ENCODE measurements around the gene STK40. TPM values are rescaled to one million over a fixed set of nuclear protein-coding genes. Genes with fewer than 3 reads are reported as not detected.

Gene STK40
- total RNA-seq, 2 experiments from 2014 or later, result 41.2 to 44.4 TPM

- TF ChIP-seq CTCF (IDR thresholded peaks at IDR 0.05), result no peak
- Mint-ChIP-seq H3K9me3 (no peaks in the 10 kb centered on the region), H3K27ac (peak overlapping the region; percentile 99), H3K4me1 (ENCODE audit: low read depth) (peaks cover 29% of the 10 kb centered on the region), H3K36me3 (ENCODE audit: low read depth) (peaks cover 19% of the 10 kb centered on the region), H3K4me3 (peak overlapping the region; percentile 84), H3K27me3 (no peaks in the 10 kb centered on the region)
- ChIA-PET CTCF (interaction anchor here (0.7 to 6.2 kb wide), 6 partner anchors 10 to 248 kb away, joined by 3 to 29 read pairs (median 10); partner anchors contain the start of gene TRAPPC3), POLR2A (interaction anchor here (0.9 to 6.3 kb wide), 12 partner anchors 8 to 240 kb away, joined by 3 to 119 read pairs (median 4); partner anchors contain the start of genes EVA1B and STK40)
- DNase-seq (peak; percentile 53), ATAC-seq (peak; percentile 43)
- intact Hi-C loops (cut with micrococcal nuclease), result no loop called here
Observed at GRCh38 chr1:36397083-36397377, 11.3 kb upstream of the STK40 start.

- Mint-ChIP-seq H3K36me3 (ENCODE audit: low read depth) (peaks cover 23% of the 10 kb centered on the region), H3K27ac (peak overlapping the region; percentile 55), H3K4me3 (peak overlapping the region; percentile 84), H3K27me3 (no peaks in the 10 kb centered on the region), H3K4me1 (ENCODE audit: low read depth) (peaks cover 26% of the 10 kb centered on the region), H3K9me3 (no peaks in the 10 kb centered on the region)
- intact Hi-C loops (cut with micrococcal nuclease), result no loop called here
- TF ChIP-seq CTCF (IDR thresholded peaks at IDR 0.05), result no peak
- CTCF ChIA-PET, result interaction anchor here (2.1 to 6.2 kb wide), 2 partner anchors 9 to 29 kb away, joined by 12 to 29 read pairs; no protein-coding TSS in a partner anchor
- POLR2A ChIA-PET, result interaction anchor here (1.1 to 6.3 kb wide), 6 partner anchors 9 to 29 kb away, joined by 3 to 119 read pairs (median 4); partner anchors contain the start of gene STK40
- DNase-seq (peak; percentile 42), ATAC-seq (no peak)
Observed at GRCh38 chr1:36396359-36396758, 10.6 kb upstream of the STK40 start.

- ATAC-seq (no peak), DNase-seq (no peak)
- no peak for TF ChIP-seq CTCF (IDR thresholded peaks at IDR 0.05)
- Mint-ChIP-seq H3K4me3 (no peak overlapping the region), H3K36me3 (ENCODE audit: low read depth) (peaks cover 38% of the 10 kb centered on the region), H3K27ac (no peak overlapping the region), H3K9me3 (no peaks in the 10 kb centered on the region), H3K27me3 (no peaks in the 10 kb centered on the region), H3K4me1 (ENCODE audit: low read depth) (peaks cover 21% of the 10 kb centered on the region)
- intact Hi-C loops (cut with micrococcal nuclease), result no loop called here
- CTCF ChIA-PET, result no interaction called here
- POLR2A ChIA-PET, result interaction anchor here (0.9 kb wide), 1 partner anchor 170 kb away, joined by 3 read pairs; no protein-coding TSS in a partner anchor
Observed at GRCh38 chr1:36393686-36394085, 8.0 kb upstream of the STK40 start.

- ATAC-seq (no peak), DNase-seq (no peak)
- no peak for TF ChIP-seq CTCF (IDR thresholded peaks at IDR 0.05)
- Mint-ChIP-seq H3K27ac (peak overlapping the region; percentile 9), H3K36me3 (ENCODE audit: low read depth) (peaks cover 38% of the 10 kb centered on the region), H3K4me3 (no peak overlapping the region), H3K9me3 (no peaks in the 10 kb centered on the region), H3K27me3 (no peaks in the 10 kb centered on the region), H3K4me1 (ENCODE audit: low read depth) (peaks cover 18% of the 10 kb centered on the region)
- ChIA-PET CTCF (no interaction called here), POLR2A (interaction anchor here (0.9 kb wide), 1 partner anchor 169 kb away, joined by 3 read pairs; no protein-coding TSS in a partner anchor)
- intact Hi-C loops (cut with micrococcal nuclease), result no loop called here
Observed at GRCh38 chr1:36392836-36393235, 7.1 kb upstream of the STK40 start.

- no peak for TF ChIP-seq CTCF (IDR thresholded peaks at IDR 0.05)
Observed at GRCh38 chr1:36391271-36391670, 5.5 kb upstream of the STK40 start.

More at GRCh38 chr1:36391271-36391670, 5.5 kb upstream of the STK40 start:
- Mint-ChIP-seq H3K9me3 (no peaks in the 10 kb centered on the region), H3K36me3 (ENCODE audit: low read depth) (peaks cover 42% of the 10 kb centered on the region), H3K27ac (peak overlapping the region; percentile 8), H3K4me1 (ENCODE audit: low read depth) (peaks cover 22% of the 10 kb centered on the region), H3K4me3 (no peak overlapping the region), H3K27me3 (no peaks in the 10 kb centered on the region)
- intact Hi-C loops (cut with micrococcal nuclease), result no loop called here
- no peak for DNase-seq
- ATAC-seq, result no peak
- ChIA-PET CTCF (interaction anchor here (1.3 kb wide), 2 partner anchors 23 to 25 kb away, joined by 3 read pairs; no protein-coding TSS in a partner anchor), POLR2A (interaction anchor here (0.9 kb wide), 1 partner anchor 9 kb away, joined by 3 read pairs; no protein-coding TSS in a partner anchor)

All from activated CD8-positive, alpha-beta T cell treated with anti-CD3 and anti-CD28 coated beads for 36 hours (primary cell).